Right lobe of liver (tissue), 4 donors: ENCODE measurements around the gene OCLN.

ENCODE experiments used
- POLR2A ChIP-seq: fragments of 450-650 bp; IDR thresholded peaks from one replicate; pipeline ENCODE4 v1.6.1; 2017; ENCODE audit warnings: antibody characterized with exemption, mild to moderate bottlenecking
- TF ChIP-seq, protein P1 (sequence below), 4 donors: fragments of 200-600 bp in 3 of 4; fragments of 450-650 bp in 1 of 4; IDR thresholded peaks; one replicate each; pipeline versions ENCODE4 v1.5.1 to v1.8.0; 2016 to 2022; ENCODE audit warnings: antibody characterized with exemption in 4 of 4, mild to moderate bottlenecking in 2 of 4
- donor health status: DM: no; HTN: no; CAD: no.
- donor health status: DM: no; HTN: no; CAD: no.
- donor health status: DM: no; HTN: yes; CAD: no.

DNA sequence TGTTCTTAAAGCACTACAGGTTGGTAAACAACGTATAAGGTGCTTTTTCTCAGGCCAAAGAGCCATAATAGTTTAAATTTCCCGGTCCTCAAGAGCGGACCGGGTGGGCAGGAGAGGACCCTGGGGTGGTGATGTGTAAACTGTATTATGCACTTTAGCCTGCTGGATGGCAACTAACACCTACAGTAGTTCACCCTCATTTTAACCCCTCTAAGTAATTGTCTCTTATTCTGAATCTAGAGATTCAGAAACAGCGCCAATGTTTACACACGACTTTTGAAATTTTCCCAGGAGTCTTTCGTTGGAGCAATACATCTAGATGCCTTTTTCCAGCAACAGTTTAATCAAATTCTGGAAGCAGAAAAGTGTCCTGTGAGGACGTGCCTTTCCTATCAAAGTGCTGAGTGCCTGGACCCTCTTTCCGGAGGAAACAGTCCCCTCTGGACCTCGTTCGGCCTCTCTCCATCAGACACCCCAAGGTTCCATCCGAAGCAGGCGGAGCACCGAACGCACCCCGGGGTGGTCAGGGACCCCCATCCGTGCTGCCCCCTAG is 676 bp upstream of the OCLN start:
- TF ChIP-seq, protein P1, sequence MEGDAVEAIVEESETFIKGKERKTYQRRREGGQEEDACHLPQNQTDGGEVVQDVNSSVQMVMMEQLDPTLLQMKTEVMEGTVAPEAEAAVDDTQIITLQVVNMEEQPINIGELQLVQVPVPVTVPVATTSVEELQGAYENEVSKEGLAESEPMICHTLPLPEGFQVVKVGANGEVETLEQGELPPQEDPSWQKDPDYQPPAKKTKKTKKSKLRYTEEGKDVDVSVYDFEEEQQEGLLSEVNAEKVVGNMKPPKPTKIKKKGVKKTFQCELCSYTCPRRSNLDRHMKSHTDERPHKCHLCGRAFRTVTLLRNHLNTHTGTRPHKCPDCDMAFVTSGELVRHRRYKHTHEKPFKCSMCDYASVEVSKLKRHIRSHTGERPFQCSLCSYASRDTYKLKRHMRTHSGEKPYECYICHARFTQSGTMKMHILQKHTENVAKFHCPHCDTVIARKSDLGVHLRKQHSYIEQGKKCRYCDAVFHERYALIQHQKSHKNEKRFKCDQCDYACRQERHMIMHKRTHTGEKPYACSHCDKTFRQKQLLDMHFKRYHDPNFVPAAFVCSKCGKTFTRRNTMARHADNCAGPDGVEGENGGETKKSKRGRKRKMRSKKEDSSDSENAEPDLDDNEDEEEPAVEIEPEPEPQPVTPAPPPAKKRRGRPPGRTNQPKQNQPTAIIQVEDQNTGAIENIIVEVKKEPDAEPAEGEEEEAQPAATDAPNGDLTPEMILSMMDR (IDR thresholded peaks at IDR 0.05): no peak
- no peak for TF ChIP-seq POLR2A
